Occipital lobe (tissue), 2 donors: Measurements from ENCODE around the gene TANGO6. TPM values are rescaled to one million over a fixed set of nuclear protein-coding genes. Genes with fewer than 3 reads are reported as not detected.
"Not testable (repeated sequence)": the region's sequence is repeated elsewhere in the genome, so short reads cannot be mapped to it uniquely, and the experiment has no call there.

ENCODE experiments used
- DNase-seq: peaks from one replicate; lab custom pipeline; 2025; lab: John Stamatoyannopoulos, UW
- total RNA-seq: library from RNA; depleted of rRNA; stranded (reverse); fragments of >200 nt; gene quantifications from one replicate; pipeline ENCODE4 v1.2.3, GENCODE V29; 2014

Gene TANGO6
- total RNA-seq, 1 donor from 2014 or later: 30.1 TPM

DNA sequence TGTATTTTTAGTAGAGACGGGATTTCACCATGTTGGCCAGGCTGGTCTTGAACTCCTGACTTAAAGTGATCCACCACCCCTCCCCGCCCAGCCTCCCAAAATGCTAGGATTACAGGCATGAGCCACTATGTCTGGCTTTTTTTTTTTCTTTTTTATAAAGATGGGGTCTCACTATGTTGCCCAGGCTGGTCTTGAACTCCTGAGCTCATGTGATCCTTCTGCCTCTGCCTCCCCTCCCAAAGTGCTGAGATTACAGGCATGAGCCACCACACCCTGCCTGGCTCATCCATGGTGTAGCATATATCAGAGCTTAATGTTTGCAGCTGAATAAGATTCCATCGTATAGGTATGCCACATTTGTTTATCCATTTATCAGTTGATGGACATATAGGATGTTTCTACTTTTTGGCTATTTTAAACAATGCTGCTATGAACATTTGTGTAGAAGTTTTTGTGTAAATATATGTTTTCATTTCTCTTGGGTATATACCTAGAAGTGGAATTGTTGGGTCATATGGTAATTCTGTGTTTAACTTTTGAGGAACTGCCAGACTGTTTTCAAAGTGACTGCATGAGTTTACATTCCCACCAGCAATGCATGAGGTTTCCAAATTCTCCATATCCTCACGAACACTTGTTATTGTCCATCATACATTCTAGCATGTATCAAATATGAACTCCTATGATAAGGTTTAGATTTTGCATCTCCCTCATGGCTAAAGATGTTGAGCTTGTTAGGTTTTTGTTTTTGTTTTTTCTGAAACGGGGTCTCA lies 206.5 kb downstream of the TANGO6 start:
- no peak for DNase-seq

DNA sequence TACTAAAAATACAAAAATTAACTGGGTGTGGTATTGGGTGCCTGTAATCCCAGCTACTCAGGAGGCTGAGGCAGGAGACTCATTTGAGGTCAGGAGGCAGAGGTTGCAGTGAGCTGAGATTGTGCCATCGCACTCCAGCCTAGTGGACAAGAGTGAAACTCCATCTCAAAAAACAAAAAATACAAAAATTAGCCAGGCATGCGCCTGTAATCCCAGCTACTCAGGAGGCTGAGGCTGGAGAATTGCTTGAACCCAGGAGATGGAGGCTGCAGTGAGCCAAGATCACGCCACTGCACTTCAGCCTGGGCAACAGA lies 208.1 kb downstream of the TANGO6 start:
- DNase-seq: not testable (repeated sequence)

DNA sequence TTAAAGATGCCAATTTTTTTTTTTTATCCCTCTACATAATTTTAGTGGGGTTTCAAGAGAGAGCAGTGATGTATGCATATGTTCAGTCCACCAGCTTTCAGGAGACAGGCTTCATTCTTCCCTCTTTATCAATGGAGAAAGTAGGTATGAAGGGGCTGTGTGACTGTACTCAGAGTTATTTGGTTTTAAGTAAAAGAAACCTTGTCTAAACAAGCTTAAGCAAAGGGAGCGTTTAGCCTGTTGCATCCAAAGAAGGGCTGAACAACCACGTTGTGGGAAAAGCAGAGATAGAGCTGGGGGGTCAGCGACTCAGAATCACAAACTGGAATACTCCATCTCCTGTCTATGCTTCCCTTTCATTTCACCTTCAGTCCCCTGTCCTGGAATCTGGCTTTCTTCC lies 211.7 kb downstream of the TANGO6 start:
- DNase-seq: no peak

DNA sequence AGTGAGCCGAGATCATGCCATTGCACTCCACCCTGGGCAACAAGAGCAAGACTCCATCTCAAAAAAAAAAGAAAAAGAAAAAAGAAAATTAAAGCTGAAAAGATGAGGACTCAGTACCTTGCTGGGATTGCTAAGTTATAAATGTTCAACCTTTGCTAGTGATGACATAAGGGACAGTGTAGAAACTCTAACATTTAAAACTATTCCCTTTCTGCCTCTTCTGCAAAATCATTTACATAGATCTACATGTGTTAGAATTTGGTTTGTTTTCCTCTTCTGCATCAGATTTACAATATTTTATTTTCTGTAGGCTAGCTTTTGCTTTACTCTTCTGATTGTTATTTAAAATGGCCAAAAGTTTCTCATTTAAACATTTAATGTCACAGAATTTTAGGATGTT lies 212.6 kb downstream of the TANGO6 start:
- no peak for DNase-seq

DNA sequence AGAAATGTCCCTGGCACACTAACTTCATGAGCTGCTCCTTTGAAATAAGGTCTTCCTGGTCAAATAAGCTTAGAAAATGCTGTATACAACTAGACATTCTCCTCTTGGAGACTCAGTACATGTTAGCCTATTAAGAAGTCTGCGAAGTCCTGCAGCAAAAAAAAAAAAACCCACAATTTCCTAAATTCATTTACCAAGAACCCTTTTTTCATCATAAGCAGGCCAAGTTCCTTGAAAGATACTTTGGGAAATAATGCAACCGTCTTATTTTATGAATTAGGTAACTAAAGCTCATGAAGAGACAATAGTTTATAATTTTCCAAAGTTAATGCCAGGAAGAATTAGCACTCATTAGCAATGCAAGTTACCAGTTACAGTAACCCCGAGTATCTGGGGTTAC lies 213.1 kb downstream of the TANGO6 start:
- no peak for DNase-seq

DNA sequence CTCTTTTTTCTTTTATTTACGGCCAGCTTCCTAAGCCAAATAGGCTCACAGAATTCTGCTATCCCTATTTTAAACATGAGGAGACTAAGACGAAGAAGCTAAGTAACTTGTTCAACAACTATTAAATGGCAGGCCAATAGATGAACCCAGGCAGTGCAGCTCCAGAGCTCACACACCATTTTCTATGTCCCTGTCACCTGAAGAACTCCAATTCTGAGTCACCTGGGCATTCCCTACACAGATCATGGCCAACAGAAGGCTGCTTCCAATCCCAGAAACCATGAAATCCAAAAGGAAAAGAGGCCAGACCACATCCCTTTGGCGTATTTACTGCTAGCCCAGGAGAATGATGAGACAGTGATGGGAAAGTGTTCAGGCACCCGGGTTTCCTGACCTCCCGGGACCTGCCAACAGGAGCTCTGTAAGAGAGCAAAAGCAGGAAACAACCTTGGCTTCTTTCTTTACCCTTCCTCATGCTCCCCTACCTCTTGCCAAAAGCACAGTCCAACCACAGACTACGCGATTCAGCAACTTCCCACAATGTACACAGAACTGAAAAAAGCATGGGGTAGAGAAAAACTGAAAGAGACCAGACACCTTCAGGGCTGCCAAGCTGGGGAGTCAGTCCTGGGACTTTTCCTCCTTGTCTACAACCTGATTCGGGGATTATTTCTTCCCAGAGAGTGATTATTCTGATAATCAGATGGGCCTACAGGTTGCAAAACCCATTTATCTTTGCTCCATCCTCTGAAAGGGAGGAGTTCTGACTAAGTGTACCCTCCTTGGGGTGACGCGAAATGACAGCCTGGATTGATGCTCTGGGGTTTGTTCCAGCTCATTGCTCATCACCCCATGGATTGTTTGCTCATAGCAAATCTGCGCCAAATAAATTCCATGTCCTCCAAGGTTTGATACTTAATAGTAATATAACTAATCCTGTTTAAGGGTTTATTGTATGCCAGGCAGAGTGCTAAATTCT lies 214.4 kb downstream of the TANGO6 start:
- DNase-seq: no peak

DNA sequence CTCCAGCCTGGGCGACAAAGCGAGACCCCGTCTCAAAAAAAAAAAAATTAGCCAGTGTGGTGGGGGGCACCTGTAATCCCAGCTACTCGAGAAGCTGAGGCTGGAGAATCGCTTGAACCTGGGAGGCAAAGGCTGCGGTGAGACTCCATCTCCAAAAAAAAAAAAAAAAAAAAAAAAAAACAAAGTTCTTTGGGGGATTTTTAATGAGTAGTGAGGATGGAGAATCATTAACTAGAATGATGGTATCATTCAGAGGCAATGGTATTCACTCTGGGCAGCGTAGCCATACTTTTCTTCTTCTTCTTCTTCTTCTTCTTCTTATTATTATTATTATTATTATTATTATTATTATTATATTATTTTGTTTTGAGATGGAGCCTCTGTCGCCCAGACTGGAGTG lies 220.2 kb downstream of the TANGO6 start:
- DNase-seq: not testable (repeated sequence)

DNA sequence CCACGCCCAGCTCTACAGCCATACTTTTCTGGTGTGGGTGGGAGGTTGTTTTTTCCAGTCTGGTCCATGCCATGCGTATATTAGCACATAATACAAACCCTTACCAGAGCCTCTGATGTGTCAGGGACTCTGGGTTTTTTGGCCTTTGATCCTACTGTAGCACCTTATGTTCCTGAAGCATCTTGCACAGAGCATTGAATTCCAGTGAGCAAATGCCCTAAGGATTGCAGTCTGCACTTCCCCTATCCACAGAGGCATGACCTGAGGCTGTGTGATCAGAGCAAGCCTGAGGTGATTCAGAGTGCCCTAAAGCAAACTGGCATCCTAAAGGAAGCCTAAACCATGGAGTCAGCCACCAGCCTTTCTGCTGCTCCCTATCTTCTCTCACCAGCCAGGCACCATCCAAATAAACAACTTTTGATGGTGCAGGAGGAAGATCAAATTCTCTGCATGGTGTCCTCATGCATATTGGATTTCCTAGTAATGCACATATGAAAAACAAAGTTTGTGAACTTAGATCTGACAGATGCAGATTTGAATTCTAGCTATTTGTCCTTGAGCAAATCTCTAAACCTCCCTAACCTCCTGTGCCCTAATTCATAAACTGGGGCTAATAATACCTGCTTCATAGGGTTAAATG lies 220.9 kb downstream of the TANGO6 start:
- DNase-seq: no peak

DNA sequence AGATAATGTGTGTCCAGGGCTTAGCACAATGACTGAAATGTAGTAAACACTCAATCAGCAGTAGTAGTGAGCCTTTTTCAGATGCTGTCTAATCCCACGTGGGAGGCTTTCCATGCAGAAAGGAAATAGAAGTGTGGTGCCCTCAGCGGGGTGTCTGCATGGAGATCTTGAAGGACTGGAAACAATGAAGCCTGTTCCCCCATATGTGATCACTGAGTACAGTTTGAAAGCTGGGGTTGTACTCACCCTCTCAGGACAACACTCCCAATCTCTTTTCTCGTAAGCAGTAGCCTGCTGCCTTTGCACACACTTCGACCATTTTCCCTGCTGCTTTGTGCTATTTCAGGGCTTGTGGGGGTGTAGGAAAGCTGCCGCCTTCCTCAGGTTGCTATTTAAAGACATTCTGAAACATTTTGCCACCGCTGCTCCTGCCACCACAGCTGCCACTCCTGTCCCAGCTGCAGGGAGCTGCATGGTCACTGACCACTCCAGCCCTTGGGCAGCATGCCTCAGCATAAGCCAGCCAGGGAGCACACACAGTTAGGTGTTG lies 221.5 kb downstream of the TANGO6 start:
- DNase-seq: peak; percentile 35

DNA sequence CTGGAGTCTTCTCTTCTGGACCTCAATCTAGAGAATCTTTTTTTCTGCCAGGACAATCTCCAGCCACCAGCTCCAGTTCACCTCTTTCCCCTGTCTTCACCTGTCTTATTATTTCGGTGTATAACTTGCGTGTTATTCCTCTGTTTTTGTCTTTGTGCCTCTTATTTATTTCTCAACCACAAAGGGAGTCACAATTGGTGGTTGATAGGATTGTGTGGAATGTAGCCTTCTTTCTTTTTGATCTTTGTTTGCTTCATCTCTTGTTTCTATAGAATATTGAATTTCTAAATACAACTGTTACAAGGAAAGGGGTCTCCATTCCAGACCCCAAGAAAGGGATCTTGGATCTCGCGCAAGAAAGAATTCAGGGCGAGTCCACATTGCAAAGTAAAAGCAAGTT lies 226.2 kb downstream of the TANGO6 start:
- DNase-seq: no peak

DNA sequence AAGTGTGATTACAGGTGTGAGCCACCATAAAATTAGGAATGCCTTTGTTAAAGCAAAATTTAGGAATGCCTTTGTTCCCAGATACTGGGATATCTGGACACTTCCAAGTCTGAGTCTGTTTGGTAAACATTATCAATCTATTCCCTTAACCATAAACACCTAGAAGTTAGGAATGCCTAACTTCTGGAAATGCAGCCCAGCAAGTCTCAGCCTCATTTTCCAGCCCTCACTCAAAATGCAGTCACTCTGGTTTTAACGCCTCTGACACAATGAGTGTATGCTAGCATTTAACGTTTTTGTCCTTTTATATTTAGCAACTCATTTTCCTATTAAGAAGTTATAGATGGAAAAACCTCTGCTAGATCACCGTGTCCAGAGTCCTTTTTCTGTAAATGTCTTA lies 227.7 kb downstream of the TANGO6 start:
- no peak for DNase-seq

DNA sequence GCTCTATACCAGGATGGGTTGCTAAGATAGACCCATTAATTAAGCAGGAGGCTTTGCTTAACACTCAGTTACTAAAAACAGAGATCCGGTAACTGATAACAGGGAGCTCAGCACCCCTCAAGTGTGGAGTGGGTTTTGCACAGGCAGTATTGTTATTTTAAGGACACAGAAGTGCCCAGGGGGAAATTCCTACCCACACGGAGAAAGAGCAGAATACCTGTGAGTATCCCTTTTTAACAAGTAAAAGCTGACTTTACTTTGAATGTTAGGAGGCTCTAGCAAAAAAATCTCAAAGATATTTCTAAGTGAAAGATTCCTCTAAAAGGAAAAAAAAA lies 229.3 kb downstream of the TANGO6 start:
- no peak for DNase-seq

DNA sequence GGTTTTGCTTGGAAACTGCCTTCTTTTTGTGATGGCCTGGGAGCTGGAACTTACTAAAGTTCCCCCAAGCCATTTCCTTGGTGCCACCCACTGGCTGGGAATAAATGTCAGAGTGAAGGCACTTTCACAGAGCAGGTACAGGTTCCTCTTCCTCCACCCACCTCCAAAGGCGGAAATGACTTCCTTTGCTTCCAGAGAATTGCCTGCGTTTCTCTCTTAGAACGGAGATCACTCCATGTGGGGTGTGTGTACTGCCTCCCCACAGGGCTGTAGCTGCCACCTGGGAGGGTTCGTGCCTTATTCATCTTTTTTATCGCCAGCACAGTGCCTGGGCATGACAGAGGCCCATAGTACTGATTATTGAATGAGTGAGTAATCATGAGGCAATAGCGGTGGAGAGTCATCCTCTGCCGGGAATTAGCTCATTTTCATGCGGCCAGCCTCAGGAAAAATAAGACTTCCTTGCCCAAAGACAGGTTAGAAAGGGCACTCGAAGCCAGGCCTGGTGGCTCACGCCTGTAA lies 229.9 kb downstream of the TANGO6 start:
- no peak for DNase-seq

DNA sequence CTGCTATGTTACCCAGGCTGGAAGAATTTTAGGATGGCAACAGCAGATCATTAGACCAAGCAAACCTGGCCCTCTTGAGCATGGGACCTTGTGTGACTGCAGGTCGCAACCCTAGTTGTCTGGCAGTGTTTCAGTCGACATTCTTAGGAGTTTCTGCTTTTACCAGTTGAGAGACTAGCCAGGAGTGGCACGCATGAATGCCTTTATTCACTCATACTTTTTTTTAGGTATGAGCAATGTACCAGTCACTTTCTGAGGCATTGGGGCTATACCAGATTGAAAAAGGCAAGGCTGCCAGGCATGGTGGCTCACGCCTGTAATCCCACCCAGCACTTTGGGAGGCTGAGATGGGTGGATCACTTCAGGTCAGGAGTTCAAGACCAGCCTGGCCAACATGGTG lies 233.9 kb downstream of the TANGO6 start:
- no peak for DNase-seq

DNA sequence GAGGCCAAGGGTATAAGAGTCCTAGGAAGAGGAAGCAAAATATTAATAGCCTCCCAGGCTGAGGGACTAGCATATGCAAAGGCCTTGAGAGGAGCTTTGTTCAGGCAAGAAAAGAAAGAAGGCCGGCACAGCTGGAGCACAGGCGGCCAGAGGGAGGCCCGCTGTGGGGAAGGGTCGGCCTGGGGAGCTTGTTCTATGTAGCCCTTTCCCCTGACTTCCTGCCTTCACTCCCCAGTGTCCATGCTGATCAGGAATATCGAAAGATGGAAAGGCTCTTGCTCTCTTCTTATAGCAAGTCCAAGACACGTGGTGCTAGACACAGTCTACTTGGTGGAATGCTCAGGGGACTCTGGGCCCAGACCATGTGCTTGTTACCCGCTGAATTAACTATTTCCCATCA lies 234.7 kb downstream of the TANGO6 start:
- no peak for DNase-seq

DNA sequence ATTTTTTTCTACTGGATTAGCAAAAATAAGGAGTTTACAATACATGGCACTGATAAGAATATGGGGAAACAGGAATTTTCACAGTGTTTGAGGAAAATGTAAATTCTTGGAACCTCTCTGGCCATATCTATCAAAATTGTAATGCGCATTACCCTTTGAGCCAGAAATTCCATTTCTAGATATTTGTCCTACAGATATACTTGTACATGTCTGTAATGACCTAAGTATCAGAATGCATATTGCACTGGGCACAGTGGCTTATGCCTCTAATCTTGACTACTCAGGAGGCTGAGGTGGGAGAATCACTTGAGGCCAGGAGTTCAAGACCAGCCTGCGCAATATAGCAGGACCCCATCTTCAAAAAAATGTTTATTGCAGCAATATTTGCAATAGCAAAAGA lies 236.4 kb downstream of the TANGO6 start:
- no peak for DNase-seq

DNA sequence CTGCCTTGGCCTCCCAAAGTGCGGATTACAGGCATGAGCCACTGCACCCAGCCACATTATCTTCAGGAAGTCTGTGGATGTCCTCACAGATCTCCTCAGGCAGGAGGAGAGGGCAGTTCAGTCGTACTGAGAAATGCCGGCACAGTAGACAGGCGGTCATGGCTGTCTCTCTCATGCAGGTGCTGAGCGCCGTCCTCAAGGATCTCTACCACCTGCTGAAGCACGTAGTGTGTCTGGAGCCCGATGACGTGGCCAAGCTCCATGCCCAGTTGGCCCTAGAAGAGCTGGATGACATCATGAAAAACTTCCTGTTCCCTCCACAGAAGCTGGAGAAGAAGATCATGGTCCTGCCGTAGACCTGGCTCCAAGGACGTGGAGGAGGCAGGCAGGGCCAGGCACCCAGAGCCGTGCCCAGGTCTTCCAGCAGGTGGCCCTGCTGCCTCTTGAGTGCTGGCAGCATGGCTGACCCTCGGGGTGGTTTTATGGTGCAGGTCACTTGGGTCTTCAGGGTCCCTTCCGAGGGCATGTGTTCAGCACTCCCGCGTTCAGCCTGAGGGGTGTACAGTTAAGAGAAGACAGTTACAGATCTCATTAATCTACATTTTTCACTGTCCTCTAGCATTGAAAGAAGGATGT lies 240.1 kb downstream of the TANGO6 start:
- DNase-seq: no peak

DNA sequence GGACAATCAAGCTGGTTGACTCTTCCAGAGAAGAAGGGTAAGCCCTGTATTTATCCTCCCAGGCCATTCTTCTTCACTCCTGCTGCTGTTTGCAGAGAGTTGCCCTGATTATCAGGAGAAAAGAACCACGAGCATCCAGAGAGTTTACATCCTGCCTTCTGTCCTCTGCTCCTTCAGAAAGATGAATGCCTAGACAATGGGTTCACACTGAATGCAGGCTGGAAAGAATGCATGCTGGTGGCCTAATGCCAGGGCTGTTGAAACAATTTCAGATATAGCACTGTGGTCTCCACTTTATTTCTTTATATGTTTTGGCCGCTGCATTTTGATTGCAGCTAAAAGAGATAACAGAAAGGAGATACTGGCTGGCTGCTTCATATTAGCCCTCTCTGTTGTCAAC lies 241.0 kb downstream of the TANGO6 start:
- no peak for DNase-seq

DNA sequence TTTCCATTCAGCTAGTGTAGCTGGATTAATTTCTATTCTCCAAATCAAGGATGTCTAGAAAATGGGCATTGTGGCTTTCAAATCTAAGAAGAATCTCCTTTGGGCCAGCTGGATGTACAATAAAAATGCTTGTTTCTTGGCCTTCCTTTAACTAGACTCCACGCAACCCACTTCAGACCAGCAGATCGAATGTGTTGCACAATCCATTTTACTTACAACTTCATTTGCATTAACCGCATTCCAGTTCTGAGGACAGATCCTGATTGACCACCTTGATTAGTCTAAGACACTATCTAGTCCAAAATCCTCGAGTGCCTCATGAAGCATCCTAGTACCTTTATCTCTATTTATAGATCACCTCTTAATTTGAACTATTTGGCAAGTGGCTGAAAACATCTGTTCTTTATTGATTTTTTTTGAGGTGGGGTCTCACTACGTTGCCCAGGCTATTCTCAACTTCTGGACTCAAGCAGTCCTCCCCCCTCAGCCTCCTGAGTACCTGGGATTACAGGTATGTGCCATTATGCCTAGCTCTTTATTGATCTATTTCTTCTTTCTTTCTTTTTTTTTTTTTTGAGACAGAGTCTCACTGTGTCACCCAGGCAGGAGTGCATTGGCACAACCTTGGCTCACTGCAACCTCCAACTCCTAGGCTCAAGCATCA lies 241.8 kb downstream of the TANGO6 start:
- DNase-seq: no peak

DNA sequence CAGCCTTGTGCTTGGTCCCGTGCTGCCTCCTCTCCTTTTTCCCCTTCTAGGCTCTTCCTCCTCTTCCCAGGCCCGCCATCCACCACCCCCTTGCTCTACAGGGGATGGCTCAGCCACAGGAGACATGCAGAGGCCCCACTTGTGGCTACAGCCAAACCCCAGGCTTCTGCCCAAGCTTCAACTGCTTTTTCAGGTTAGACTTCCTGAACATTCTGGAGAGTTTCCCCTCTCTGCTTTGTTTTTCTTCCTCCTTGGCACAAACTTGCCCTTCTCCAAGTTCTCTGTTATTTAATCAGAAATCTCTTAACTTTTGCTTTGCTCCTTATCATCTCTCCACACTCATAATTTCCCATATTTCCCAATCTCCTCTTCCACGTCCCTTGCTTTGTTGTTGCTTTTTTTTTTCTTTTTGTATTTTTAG lies 243.8 kb downstream of the TANGO6 start:
- DNase-seq: no peak

DNA sequence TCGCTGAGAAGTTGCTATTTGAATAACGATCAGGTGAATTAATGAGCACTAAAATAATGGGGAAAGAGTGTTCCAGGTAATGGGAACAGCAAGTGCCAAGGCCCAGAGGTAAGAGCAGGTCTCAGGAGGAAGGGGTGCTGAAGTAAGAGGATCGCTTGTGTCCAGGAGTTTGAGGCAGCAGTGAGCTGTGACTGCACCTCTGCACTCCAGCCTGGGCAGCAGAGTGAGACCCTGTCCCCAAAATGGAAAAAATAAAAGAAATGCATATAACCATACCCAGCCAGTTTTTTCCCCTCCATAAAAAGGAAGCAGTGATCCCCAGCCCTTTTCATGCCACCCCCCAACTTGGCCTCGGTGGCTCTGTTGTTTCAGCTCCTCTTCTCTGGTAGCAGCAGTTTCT lies 245.4 kb downstream of the TANGO6 start:
- DNase-seq: no peak
